ENCODE measurements around the gene KRTAP9-9.

DNA sequence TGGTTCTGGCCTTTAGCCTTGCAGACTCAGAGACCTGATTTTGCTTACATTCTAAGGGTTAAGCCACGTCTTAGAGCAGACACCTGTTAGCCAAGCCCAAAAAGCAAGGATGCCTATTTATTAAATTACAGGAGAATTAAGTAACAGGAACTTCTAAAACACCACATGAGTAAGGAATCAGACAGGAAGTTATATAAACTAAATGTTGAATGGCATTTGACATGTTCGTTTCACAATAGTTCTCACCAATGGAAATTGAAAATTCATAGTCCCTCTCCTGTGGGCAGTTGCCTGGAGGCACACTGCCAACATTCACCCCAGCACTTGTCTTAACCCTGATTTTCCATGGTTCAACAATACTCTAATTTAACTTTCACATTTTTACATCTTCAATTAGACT, 29.4 kb downstream of the KRTAP9-9 start:
- TF ChIP-seq, protein P1, sequence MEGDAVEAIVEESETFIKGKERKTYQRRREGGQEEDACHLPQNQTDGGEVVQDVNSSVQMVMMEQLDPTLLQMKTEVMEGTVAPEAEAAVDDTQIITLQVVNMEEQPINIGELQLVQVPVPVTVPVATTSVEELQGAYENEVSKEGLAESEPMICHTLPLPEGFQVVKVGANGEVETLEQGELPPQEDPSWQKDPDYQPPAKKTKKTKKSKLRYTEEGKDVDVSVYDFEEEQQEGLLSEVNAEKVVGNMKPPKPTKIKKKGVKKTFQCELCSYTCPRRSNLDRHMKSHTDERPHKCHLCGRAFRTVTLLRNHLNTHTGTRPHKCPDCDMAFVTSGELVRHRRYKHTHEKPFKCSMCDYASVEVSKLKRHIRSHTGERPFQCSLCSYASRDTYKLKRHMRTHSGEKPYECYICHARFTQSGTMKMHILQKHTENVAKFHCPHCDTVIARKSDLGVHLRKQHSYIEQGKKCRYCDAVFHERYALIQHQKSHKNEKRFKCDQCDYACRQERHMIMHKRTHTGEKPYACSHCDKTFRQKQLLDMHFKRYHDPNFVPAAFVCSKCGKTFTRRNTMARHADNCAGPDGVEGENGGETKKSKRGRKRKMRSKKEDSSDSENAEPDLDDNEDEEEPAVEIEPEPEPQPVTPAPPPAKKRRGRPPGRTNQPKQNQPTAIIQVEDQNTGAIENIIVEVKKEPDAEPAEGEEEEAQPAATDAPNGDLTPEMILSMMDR (IDR thresholded peaks at IDR 0.05; ENCODE audit: poor library complexity, severe bottlenecking) = no peak
- TF ChIP-seq, protein P2, sequence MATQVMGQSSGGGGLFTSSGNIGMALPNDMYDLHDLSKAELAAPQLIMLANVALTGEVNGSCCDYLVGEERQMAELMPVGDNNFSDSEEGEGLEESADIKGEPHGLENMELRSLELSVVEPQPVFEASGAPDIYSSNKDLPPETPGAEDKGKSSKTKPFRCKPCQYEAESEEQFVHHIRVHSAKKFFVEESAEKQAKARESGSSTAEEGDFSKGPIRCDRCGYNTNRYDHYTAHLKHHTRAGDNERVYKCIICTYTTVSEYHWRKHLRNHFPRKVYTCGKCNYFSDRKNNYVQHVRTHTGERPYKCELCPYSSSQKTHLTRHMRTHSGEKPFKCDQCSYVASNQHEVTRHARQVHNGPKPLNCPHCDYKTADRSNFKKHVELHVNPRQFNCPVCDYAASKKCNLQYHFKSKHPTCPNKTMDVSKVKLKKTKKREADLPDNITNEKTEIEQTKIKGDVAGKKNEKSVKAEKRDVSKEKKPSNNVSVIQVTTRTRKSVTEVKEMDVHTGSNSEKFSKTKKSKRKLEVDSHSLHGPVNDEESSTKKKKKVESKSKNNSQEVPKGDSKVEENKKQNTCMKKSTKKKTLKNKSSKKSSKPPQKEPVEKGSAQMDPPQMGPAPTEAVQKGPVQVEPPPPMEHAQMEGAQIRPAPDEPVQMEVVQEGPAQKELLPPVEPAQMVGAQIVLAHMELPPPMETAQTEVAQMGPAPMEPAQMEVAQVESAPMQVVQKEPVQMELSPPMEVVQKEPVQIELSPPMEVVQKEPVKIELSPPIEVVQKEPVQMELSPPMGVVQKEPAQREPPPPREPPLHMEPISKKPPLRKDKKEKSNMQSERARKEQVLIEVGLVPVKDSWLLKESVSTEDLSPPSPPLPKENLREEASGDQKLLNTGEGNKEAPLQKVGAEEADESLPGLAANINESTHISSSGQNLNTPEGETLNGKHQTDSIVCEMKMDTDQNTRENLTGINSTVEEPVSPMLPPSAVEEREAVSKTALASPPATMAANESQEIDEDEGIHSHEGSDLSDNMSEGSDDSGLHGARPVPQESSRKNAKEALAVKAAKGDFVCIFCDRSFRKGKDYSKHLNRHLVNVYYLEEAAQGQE (IDR thresholded peaks at IDR 0.05; ENCODE audit: borderline replicate concordance) = no peak
